BLaER1 (cell line): ENCODE data around the gene CDH4.

Source experiments
- H3K27ac ChIP-seq: shearing (Covaris generic); formaldehyde crosslinking; 2 replicates; pipeline ENCODE4 v1.8.1; 2022
- H3K27me3 ChIP-seq: shearing (Covaris generic); formaldehyde crosslinking; 2 replicates; pipeline ENCODE4 v1.8.1; 2022
- H3K36me3 ChIP-seq: shearing (Covaris generic); formaldehyde crosslinking; 2 replicates; pipeline ENCODE4 v1.8.1; 2022
- H3K4me1 ChIP-seq: shearing (Covaris generic); formaldehyde crosslinking; 2 replicates; pipeline ENCODE4 v1.8.1; 2022
- H3K4me2 ChIP-seq: shearing (Covaris generic); formaldehyde crosslinking; 2 replicates; pipeline ENCODE4 v1.8.1; 2022
- H3K4me3 ChIP-seq: shearing (Covaris generic); formaldehyde crosslinking; 2 replicates; pipeline ENCODE4 v1.8.1; 2022
- H3K9ac ChIP-seq: shearing (Covaris generic); formaldehyde crosslinking; 2 replicates; pipeline ENCODE4 v1.8.1; 2022
- H3K9me3 ChIP-seq: shearing (Covaris generic); formaldehyde crosslinking; 2 replicates; pipeline ENCODE4 v1.8.1; 2022
- H4K20me1 ChIP-seq: shearing (Covaris generic); formaldehyde crosslinking; 2 replicates; pipeline ENCODE4 v1.8.1; 2022
- Cebpa-rat ChIP-seq: shearing (Covaris generic); IDR thresholded peaks from 2 replicates; pipeline ENCODE4 v1.8.1; 2022

The CDH4 gene

GRCh38 chr20:61753987-61754956 is 502.2 kb downstream of the CDH4 start:
- peak overlapping the region; percentile 20; the same call in 1 of the 2 replicates for H3K9ac ChIP-seq
- H3K9me3 ChIP-seq = peaks cover 24% of the 10 kb centered on the region
- peaks cover 16% of the 10 kb centered on the region for H4K20me1 ChIP-seq
- H3K4me3 ChIP-seq = peak overlapping the region; percentile 35; the same call in 1 of the 2 replicates
- peak overlapping the region; percentile 18; the same call in 1 of the 2 replicates for H3K27ac ChIP-seq
- H3K36me3 ChIP-seq = no peaks in the 10 kb centered on the region
- H3K4me2 ChIP-seq = peak overlapping the region; percentile 71
- H3K4me1 ChIP-seq = peaks cover 73% of the 10 kb centered on the region
- H3K27me3 ChIP-seq = no peaks in the 10 kb centered on the region
- no peak for TF ChIP-seq Cebpa-rat

GRCh38 chr20:61754976-61755778 is 503.1 kb downstream of the CDH4 start:
- no peak overlapping the region for H3K9ac ChIP-seq
- H3K9me3 ChIP-seq = peaks cover 18% of the 10 kb centered on the region
- peak overlapping the region; percentile 71 for H3K4me2 ChIP-seq
- no peak overlapping the region for H3K4me3 ChIP-seq
- no peak for TF ChIP-seq Cebpa-rat
- H4K20me1 ChIP-seq = peaks cover 16% of the 10 kb centered on the region
- H3K27ac ChIP-seq = no peak overlapping the region
- H3K4me1 ChIP-seq = peaks cover 73% of the 10 kb centered on the region
- H3K36me3 ChIP-seq = no peaks in the 10 kb centered on the region
- no peaks in the 10 kb centered on the region for H3K27me3 ChIP-seq

- Histone ChIP-seq H3K9me3 (peaks cover 7% of the 10 kb centered on the region), H3K4me1 (peaks cover 73% of the 10 kb centered on the region), H3K36me3 (no peaks in the 10 kb centered on the region), H4K20me1 (peaks cover 16% of the 10 kb centered on the region), H3K4me2 (peak overlapping the region; percentile 71; the same call in 1 of the 2 replicates), H3K9ac (no peak overlapping the region), H3K4me3 (no peak overlapping the region), H3K27ac (no peak overlapping the region), H3K27me3 (no peaks in the 10 kb centered on the region)
- no peak for TF ChIP-seq Cebpa-rat
Observed at GRCh38 chr20:61755971-61756845, 504.1 kb downstream of the CDH4 start.

GRCh38 chr20:61756966-61757677 is 505.1 kb downstream of the CDH4 start:
- peaks cover 66% of the 10 kb centered on the region for H3K4me1 ChIP-seq
- no peak overlapping the region for H3K4me3 ChIP-seq
- H3K27ac ChIP-seq = no peak overlapping the region
- peaks cover 16% of the 10 kb centered on the region for H4K20me1 ChIP-seq
- H3K4me2 ChIP-seq = peak overlapping the region; percentile 28
- H3K9me3 ChIP-seq = no peaks in the 10 kb centered on the region
- H3K27me3 ChIP-seq = no peaks in the 10 kb centered on the region
- no peak for TF ChIP-seq Cebpa-rat
- H3K36me3 ChIP-seq = no peaks in the 10 kb centered on the region
- H3K9ac ChIP-seq = no peak overlapping the region

- H3K4me2 ChIP-seq = peak overlapping the region; percentile 28
- H3K4me1 ChIP-seq = peaks cover 58% of the 10 kb centered on the region
- H4K20me1 ChIP-seq = peaks cover 16% of the 10 kb centered on the region
- H3K27ac ChIP-seq = no peak overlapping the region
- no peak overlapping the region for H3K9ac ChIP-seq
- no peak for TF ChIP-seq Cebpa-rat
- H3K27me3 ChIP-seq = no peaks in the 10 kb centered on the region
- no peaks in the 10 kb centered on the region for H3K36me3 ChIP-seq
- no peaks in the 10 kb centered on the region for H3K9me3 ChIP-seq
- no peak overlapping the region for H3K4me3 ChIP-seq
Observed at GRCh38 chr20:61757678-61758563, 505.9 kb downstream of the CDH4 start.

GRCh38 chr20:61758564-61759200 is 506.6 kb downstream of the CDH4 start:
- H3K27me3 ChIP-seq = no peaks in the 10 kb centered on the region
- H4K20me1 ChIP-seq = peaks cover 8% of the 10 kb centered on the region
- no peak overlapping the region for H3K9ac ChIP-seq
- H3K4me3 ChIP-seq = no peak overlapping the region
- H3K36me3 ChIP-seq = no peaks in the 10 kb centered on the region
- TF ChIP-seq Cebpa-rat = no peak
- H3K9me3 ChIP-seq = no peaks in the 10 kb centered on the region
- peaks cover 51% of the 10 kb centered on the region for H3K4me1 ChIP-seq
- peak overlapping the region; percentile 28; the same call in 1 of the 2 replicates for H3K4me2 ChIP-seq
- H3K27ac ChIP-seq = no peak overlapping the region

GRCh38 chr20:61759286-61760065 is 507.4 kb downstream of the CDH4 start:
- no peak overlapping the region for H3K4me2 ChIP-seq
- H3K9ac ChIP-seq = no peak overlapping the region
- no peak overlapping the region for H3K27ac ChIP-seq
- H3K36me3 ChIP-seq = no peaks in the 10 kb centered on the region
- peaks cover 43% of the 10 kb centered on the region for H3K4me1 ChIP-seq
- no peak for TF ChIP-seq Cebpa-rat
- H4K20me1 ChIP-seq = no peaks in the 10 kb centered on the region
- no peak overlapping the region for H3K4me3 ChIP-seq
- H3K9me3 ChIP-seq = no peaks in the 10 kb centered on the region
- H3K27me3 ChIP-seq = no peaks in the 10 kb centered on the region
